Dermis blood vessel endothelial cell (primary cell): ENCODE results near the gene NPAS4. TPM values are rescaled to one million over a fixed set of nuclear protein-coding genes. Genes with fewer than 3 reads are reported as not detected.
A peak's percentile ranks its signal among the peaks of the same experiment; 100 is the strongest.
"Not testable (repeated sequence)": the region's sequence is repeated elsewhere in the genome, so short reads cannot be mapped to it uniquely, and the experiment has no call there.

ENCODE experiments used
- DNase-seq: peaks from one replicate; pipeline ENCODE4 v3.0.0; 2010
- total RNA-seq: library from RNA; depleted of rRNA; stranded (reverse); fragments of >200 nt; gene quantifications from 2 replicates; pipeline ENCODE4 v1.2.3, GENCODE V29; 2014

Gene NPAS4
- total RNA-seq, 1 donor from 2014 or later, result not detected

GRCh38 chr11:66418168-66418985 lies 2.5 kb upstream of the NPAS4 start:
- DNase-seq, result peak; percentile 73

DNA sequence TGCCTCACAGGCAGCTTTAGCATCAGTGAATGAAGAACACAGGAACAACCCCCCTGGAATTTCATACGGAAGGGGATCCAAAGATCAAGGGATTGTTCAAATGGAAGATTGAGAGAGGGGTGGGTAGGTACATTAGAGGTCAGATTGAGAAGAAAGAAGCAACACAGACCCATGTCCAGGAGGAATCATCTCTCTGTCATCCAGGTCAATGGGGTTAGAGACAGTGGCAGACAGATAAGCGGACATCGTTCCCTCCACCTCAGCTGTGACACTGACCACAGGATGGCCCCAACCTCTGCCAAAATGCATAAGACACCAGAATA lies 1.9 kb upstream of the NPAS4 start:
- no peak for DNase-seq

DNA sequence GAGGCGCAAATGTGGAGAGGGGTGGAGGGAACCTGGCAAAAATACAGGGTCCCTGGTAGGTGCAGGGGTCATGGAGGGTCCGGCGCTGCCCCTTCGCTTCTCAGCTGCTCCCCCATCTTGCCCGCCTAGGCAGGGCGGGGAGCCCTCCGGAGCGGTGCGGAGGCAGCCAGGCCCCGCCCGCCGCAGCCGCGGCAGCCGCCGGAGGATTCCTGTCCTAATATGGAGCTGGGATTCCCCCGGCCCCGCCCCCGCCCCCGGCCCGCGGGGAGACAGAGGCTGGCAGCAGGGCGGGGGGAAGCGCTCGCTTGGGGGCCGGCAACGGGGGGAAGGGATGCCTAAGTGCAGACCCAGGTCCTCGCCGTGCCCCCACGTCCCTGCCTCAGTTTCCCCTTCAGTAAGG lies 1.0 kb upstream of the NPAS4 start:
- DNase-seq, result no peak

GRCh38 chr11:66421492-66422205 lies 814 bp downstream of the NPAS4 start:
- DNase-seq, result peak; percentile 90

- no peak for DNase-seq
Measured at GRCh38 chr11:66426314-66426713, 5.5 kb downstream of the NPAS4 start.

DNA sequence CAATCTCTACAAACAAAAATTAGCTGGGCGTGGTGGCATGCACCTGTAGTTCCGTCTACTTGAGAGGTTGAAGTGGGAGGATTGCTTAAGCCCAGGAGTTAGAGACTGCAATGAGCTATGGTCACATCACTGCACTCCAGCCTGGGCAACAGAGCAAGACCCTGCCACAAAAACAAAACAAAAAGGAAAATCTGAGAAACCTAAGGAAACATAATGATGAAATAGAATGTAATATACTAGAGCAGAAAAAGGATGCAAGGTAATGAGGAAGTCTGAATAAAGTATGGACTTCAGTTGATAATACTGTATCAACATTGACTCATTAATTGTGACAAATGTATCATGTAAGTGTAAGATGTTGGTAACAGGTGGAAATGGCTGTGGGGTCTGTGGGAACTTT lies 8.1 kb downstream of the NPAS4 start:
- no peak for DNase-seq

- peak; percentile 84 for DNase-seq
Measured at GRCh38 chr11:66429983-66430602, 9.3 kb downstream of the NPAS4 start.

DNA sequence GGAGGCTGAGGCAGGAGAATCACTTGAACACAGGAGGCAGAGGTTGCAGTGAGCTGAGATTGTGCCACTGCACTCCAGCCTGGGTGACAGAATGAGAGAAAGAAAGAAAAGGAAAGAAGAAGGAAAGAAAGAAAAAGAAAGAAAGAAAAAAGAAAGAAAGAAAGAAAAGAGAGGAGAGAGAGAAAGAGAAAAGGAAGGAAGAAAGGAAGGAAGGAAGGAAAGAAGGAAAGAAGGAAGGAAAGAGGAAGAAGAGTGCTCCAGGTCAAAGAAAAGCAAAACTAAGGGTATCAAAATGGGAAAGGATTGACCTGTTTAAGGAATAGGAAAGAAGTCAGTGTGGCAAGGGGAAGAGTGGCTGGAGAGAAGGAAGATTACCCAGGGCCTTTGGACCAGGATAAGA lies 10.5 kb downstream of the NPAS4 start:
- not testable (repeated sequence) for DNase-seq

- not testable (repeated sequence) for DNase-seq
Measured at GRCh38 chr11:66431871-66432329, 11.1 kb downstream of the NPAS4 start.

DNA sequence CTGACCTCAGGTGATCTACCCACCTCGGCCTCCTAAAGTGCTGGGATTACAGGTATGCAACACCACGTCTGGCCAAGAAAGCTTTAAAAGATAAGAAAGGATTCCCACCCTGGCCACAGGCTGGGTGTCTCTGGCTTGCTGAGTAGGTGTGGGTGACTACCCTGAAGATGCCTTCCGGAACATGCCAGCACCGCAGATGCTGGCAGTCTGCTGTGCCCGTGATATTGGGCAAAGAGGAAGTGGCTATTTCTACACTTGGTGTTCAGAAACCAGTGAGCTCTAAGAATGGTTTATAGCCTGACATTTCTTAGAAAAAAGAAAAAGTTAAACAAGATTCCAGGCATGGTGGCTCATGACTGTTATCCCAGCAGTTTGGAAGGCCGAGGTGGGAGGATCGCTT lies 11.8 kb downstream of the NPAS4 start:
- DNase-seq, result no peak

- no peak for DNase-seq
Measured at GRCh38 chr11:66437979-66438503, 17.2 kb downstream of the NPAS4 start.

- peak; percentile 96 for DNase-seq
Measured at GRCh38 chr11:66438504-66439466, 17.9 kb downstream of the NPAS4 start, which contains the start of gene MRPL11. Gene MRPL11, minus strand, starts transcription at chr11:66438848. Its CDS starts 94 bp downstream, at chr11:66438754.

GRCh38 chr11:66440101-66440939 lies 19.5 kb downstream of the NPAS4 start:
- DNase-seq, result not testable (repeated sequence)

DNA sequence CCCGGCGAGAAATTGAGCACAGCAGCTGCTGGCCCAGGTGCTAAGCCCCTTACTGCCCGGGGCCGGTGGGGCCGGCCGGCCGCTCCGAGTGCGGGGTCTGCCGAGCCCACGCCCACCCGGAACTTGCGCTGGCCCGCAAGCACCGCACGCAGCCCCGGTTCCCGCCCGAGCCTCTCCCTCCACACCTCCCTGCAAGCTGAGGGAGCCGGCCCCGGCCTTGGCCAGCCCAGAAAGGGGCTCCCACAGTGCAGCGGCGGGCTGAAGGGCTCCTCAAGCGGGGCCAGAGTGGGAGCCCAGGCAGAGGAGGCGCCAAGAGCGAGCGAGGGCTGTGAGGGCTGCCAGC lies 20.1 kb downstream of the NPAS4 start:
- DNase-seq, result not testable (repeated sequence)

GRCh38 chr11:66443602-66444001 lies 22.8 kb downstream of the NPAS4 start:
- DNase-seq, result no peak

DNA sequence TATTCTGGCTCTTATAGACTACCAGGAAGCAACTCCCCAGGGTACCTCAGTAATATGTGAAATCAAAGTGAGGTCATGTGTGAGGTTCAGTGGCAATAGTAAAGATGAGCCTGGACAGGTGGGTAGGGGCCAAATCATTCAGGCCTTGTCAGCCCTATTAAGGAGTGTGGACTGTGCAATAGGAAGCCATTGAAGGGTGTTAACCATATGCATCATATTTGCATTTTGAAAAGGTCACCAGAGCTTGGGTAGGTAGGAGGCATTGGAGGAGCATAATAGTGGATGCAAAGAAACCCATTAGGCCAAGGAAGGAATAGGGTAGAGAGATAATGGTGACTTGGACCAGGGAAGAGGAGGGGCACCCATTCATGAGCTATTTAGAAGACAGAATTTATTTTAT lies 26.2 kb downstream of the NPAS4 start:
- no peak for DNase-seq

DNA sequence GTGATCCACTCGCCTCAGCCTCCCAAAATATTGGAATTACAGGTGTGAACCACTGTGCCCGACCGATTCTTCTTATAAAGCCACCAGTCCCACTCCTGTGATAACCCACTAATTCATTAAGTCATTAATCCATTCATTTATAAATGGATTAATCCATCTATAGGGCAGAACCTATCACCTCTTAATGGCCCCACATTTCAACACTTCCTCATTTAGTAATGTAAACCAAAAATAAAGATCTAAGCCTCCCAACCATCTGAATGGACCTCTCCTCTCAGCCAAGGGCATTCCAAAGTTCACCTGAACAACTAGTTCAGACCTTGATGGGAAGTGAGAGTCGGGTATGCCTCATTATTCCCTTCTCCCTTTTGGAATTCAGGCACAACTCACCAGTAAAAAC lies 27.7 kb downstream of the NPAS4 start:
- DNase-seq, result no peak

DNA sequence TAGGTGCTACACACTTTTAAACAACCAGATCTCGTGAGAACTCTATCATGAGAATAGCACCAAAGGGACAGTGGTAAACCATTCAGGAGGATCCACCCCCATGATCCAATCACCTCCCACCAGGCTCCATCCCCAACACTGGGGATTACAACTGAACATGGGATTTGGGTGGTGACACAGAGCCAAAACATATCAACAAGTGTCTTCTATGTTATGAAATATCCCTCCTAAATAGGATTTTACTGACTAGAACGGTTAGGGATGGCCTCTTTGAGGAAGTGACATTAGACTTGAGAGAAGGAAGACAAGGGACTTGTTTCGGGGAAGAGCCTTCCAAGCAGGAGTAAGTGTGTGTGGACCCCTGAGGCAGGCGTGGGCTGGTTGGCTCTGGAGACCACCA lies 29.7 kb downstream of the NPAS4 start:
- DNase-seq, result no peak

- DNase-seq, result no peak
Measured at GRCh38 chr11:66451663-66452062, 30.8 kb downstream of the NPAS4 start.

DNA sequence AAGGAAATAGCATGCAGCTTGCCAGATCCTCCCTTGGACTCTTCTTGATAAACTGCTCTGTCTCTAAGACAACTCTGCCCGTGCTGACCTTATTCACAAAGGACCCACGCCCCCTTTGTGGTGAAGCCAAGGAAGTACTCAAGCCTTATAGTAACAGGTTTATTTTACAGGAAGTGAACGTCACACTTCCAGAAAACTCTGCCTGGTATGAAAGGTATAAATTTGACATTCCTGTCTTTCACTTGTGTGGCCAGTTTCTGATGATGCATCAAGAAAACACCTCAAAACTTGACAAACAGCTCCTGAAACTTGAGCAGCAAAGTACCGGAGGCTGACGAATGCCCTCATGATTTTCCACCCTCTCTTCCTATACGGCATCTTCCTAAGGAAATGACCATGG lies 33.4 kb downstream of the NPAS4 start:
- no peak for DNase-seq

DNA sequence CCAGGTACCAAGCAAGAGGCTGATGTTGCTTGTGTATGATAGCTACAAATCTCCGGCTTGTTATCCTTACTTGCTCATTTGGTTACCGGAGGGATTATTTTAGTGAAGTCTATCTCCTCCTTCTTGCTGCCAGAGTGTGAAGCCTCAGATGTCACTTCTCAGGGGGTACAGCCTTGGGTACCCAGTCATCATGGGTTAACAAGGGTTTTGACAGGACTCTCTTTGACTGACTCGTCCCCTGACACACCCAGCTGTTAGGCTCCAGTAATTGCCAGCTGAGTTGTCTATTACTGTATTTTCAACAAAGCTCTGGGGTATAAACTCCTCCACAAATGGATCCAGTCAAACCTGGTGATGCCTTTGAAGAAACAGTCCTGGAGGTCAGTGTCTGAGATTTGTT lies 34.0 kb downstream of the NPAS4 start:
- no peak for DNase-seq
